GF-D8 (cell line): ENCODE measurements around the gene KCTD16.
A peak's percentile ranks its signal among the peaks of the same experiment; 100 is the strongest.

Source experiments
- DNase-seq: peaks from one replicate; lab custom pipeline; 2025; lab: John Stamatoyannopoulos, UW

Gene KCTD16

GRCh38 chr5:144166696-144167095, 4.0 kb upstream of the KCTD16 start:
- no peak for DNase-seq

- no peak for DNase-seq
Observed at GRCh38 chr5:144167998-144168397, 2.7 kb upstream of the KCTD16 start.

GRCh38 chr5:144169904-144170275, 783 bp upstream of the KCTD16 start:
- no peak for DNase-seq

- no peak for DNase-seq
Observed at GRCh38 chr5:144173766-144174165, 3.1 kb downstream of the KCTD16 start.

GRCh38 chr5:144177548-144177947, 6.9 kb downstream of the KCTD16 start:
- DNase-seq, result no peak

- no peak for DNase-seq
Observed at GRCh38 chr5:144179226-144179625, 8.6 kb downstream of the KCTD16 start.

GRCh38 chr5:144183254-144183889, 12.7 kb downstream of the KCTD16 start:
- DNase-seq, result no peak

GRCh38 chr5:144187699-144188294, 17.1 kb downstream of the KCTD16 start:
- DNase-seq, result peak; percentile 80

- DNase-seq, result peak; percentile 85
Observed at GRCh38 chr5:144189800-144190429, 19.2 kb downstream of the KCTD16 start.

- no peak for DNase-seq
Observed at GRCh38 chr5:144191531-144191930, 20.9 kb downstream of the KCTD16 start.

- DNase-seq, result no peak
Observed at GRCh38 chr5:144191998-144192397, 21.3 kb downstream of the KCTD16 start.

- no peak for DNase-seq
Observed at GRCh38 chr5:144192661-144193060, 22.0 kb downstream of the KCTD16 start.

GRCh38 chr5:144194144-144194543, 23.5 kb downstream of the KCTD16 start:
- DNase-seq, result peak; percentile 29

GRCh38 chr5:144195448-144195847, 24.8 kb downstream of the KCTD16 start:
- no peak for DNase-seq

- DNase-seq, result no peak
Observed at GRCh38 chr5:144196612-144197011, 25.9 kb downstream of the KCTD16 start.

GRCh38 chr5:144198386-144198785, 27.7 kb downstream of the KCTD16 start:
- DNase-seq, result no peak

GRCh38 chr5:144201588-144201987, 30.9 kb downstream of the KCTD16 start:
- no peak for DNase-seq

GRCh38 chr5:144202072-144202471, 31.4 kb downstream of the KCTD16 start:
- DNase-seq, result no peak

- DNase-seq, result no peak
Observed at GRCh38 chr5:144202726-144203125, 32.1 kb downstream of the KCTD16 start.

- peak; percentile 12 for DNase-seq
Observed at GRCh38 chr5:144203750-144204596, 33.3 kb downstream of the KCTD16 start.

- no peak for DNase-seq
Observed at GRCh38 chr5:144205141-144205551, 34.5 kb downstream of the KCTD16 start.

GRCh38 chr5:144206141-144206540, 35.5 kb downstream of the KCTD16 start:
- DNase-seq, result no peak
